Vagina (tissue), 2 donors: ENCODE data around the gene POLK. TPM values are rescaled to one million over a fixed set of nuclear protein-coding genes. Genes with fewer than 3 reads are reported as not detected.
A peak's percentile ranks its signal among the peaks of the same experiment; 100 is the strongest.
"Not testable (repeated sequence)": the region's sequence is repeated elsewhere in the genome, so short reads cannot be mapped to it uniquely, and the experiment has no call there.

Experiments
- DNase-seq, 2 donors: peaks; one replicate each; pipeline ENCODE4 v3.0.0-alpha.2; 2017; ENCODE audit errors: extremely low spot score in 2 of 2
- H3K27ac ChIP-seq: fragments of 200-600 bp; sonication (generic); one replicate; pipeline ENCODE4 v1.5.1; 2019
- H3K27me3 ChIP-seq: fragments of 200-600 bp; sonication (generic); one replicate; pipeline ENCODE4 v1.5.1; 2019
- H3K36me3 ChIP-seq, 2 donors: fragments of 200-600 bp; sonication (generic); one replicate each; pipeline ENCODE4 v1.5.1; 2017 to 2019
- H3K4me1 ChIP-seq: fragments of 200-600 bp; sonication (generic); one replicate; pipeline ENCODE4 v1.5.1; 2019
- H3K4me3 ChIP-seq, 2 donors: fragments of 200-600 bp; sonication (generic); 1 replicate in 1 of 2; 2 replicates in 1 of 2; pipeline ENCODE4 v1.5.1; 2016 to 2019
- H3K9me3 ChIP-seq: fragments of 200-600 bp; sonication (generic); one replicate; pipeline ENCODE4 v1.5.1; 2019
- POLR2A ChIP-seq, 2 donors: fragments of 450-650 bp; IDR thresholded peaks; one replicate each; pipeline ENCODE4 v1.6.1; 2017; ENCODE audit warnings: antibody characterized with exemption in 2 of 2, mild to moderate bottlenecking in 2 of 2, moderate library complexity in 2 of 2
- POLR2AphosphoS5 ChIP-seq, 2 donors: sonication (generic); formaldehyde crosslinking; IDR thresholded peaks; one replicate each; pipeline ENCODE4 v1.9.0; 2017; ENCODE audit warnings: antibody characterized with exemption in 2 of 2, mild to moderate bottlenecking in 2 of 2, low read depth in 1 of 2; ENCODE audit not compliant: insufficient read depth in 1 of 2
- intact Hi-C: fragments of 100-400 bp; cut with DNase I; formaldehyde crosslinking; loops from one replicate; pipeline ENCODE4 v1.15.1; 2023
- total RNA-seq: library from RNA; depleted of rRNA; stranded (reverse); fragments of >200 nt; gene quantifications from one replicate; pipeline ENCODE4 v1.2.3, GENCODE V29; 2016
- TF ChIP-seq, protein P1 (sequence below), 3 experiments: fragments of 450-650 bp in 2 of 3; fragments of 200-600 bp in 1 of 3; sonication (generic) in 1 of 3; IDR thresholded peaks; one replicate each; pipeline ENCODE4 v1.5.1; 2017 to 2019; ENCODE audit warnings: antibody characterized with exemption in 3 of 3, mild to moderate bottlenecking in 2 of 3, moderate library complexity in 2 of 3

POLK gene
- total RNA-seq, 1 donor from 2014 or later: 31.4 TPM

DNA sequence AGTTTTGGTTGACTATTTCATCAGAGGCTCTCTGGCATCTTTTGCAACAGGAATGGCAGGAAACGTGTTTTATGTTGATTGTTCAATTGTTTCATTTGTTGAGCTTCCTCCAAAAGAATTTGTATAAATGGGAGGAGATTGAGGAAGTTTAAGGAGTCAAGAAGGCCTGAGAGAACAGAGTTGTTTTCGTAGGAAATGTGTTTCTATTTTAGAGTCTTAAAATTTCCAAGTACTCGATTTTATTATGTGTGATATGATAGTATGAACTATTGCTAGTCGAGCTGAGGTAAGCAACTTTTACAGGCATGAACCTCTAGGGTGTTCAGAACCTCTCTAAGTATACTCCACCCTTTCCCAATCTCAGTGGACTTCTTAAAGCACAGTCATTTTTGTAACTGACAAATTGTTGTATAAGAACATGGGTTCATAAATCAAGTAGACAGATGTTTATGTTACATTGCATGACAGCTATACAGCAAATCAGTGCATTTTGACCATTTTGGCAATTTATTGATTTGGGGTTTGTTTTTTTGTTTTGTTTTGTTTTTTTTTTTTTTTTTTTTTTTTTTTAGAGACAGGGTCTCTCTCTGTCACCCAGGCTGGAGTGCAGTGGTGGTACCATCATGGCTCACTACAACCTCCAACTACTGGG, 47.4 kb downstream of the POLK start:
- DNase-seq: no peak
- intact Hi-C loops: no loop called here
- Histone ChIP-seq H3K4me3 (no peak overlapping the region), H3K36me3 (peaks cover 0 to 10% of the 10 kb centered on the region in 2 donors), H3K27ac (peak overlapping the region; percentile 38), H3K9me3 (no peaks in the 10 kb centered on the region), H3K4me1 (peaks cover 7% of the 10 kb centered on the region), H3K27me3 (no peaks in the 10 kb centered on the region)
- TF ChIP-seq POLR2A (IDR thresholded peaks at IDR 0.05) (no peak), POLR2AphosphoS5 (IDR thresholded peaks at IDR 0.05; ENCODE audit: insufficient read depth in 1 of 2, low read depth in 1 of 2) (peak in 1 of 2 donors; percentile 87)
- TF ChIP-seq, protein P1, sequence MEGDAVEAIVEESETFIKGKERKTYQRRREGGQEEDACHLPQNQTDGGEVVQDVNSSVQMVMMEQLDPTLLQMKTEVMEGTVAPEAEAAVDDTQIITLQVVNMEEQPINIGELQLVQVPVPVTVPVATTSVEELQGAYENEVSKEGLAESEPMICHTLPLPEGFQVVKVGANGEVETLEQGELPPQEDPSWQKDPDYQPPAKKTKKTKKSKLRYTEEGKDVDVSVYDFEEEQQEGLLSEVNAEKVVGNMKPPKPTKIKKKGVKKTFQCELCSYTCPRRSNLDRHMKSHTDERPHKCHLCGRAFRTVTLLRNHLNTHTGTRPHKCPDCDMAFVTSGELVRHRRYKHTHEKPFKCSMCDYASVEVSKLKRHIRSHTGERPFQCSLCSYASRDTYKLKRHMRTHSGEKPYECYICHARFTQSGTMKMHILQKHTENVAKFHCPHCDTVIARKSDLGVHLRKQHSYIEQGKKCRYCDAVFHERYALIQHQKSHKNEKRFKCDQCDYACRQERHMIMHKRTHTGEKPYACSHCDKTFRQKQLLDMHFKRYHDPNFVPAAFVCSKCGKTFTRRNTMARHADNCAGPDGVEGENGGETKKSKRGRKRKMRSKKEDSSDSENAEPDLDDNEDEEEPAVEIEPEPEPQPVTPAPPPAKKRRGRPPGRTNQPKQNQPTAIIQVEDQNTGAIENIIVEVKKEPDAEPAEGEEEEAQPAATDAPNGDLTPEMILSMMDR (IDR thresholded peaks at IDR 0.05): no peak

DNA sequence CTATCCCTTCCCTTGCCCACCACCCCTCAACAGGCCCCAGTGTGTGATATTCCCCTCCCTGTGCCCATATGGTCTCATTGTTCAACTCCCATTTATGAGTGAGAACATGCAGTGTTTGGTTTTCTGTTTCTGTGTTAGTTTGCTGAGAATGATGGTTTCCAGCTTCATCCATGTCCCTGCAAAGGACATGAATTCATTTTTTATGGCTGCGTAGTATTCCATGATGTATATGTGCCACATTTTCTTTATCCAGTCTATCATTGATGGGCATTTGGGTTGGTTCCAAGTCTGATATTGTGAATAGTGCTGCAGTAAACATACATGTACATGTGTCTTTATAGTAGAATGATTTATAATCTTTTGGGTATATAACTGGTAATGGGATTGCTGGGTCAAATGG, 49.0 kb downstream of the POLK start:
- H3K4me1 ChIP-seq, H3K36me3 ChIP-seq, H3K9me3 ChIP-seq, H3K27me3 ChIP-seq, DNase-seq, H3K27ac ChIP-seq, H3K4me3 ChIP-seq, intact Hi-C loops: not testable (repeated sequence)

DNA sequence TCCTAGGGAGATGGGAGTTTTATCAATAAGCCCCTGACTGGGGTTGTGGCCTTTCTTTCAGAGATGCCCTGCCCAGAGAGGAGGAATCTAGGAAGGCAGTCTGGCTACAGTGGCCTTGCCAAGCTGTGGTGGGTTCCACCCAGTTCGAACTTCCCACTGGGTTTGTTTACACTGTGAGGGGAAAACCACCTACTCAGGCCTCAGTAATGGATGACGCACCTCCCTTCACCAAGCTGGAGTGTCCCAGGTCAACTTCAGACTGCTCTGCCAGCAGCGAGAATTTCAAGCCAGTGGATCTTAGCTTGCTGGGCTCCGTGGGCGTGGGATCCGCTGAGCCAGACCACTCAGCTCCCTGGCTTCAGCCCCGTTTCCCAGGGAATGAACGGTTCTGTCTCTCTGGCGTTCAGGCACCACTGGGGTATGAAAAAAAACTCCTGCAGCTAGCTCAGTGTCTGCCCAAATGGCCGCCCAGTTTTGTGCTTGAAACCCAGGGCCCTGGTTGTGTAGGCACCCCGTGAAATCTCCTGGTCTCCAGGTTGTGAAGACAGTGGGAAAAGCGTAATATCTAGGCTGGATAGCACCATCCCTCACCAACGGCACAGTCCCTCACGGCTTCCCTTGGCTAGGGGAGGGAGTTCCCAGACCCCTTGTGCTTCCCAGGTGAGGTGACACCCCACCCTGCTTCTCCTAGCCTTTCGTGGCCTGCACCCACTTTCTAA, 54.5 kb downstream of the POLK start:
- H3K4me3 ChIP-seq, H3K9me3 ChIP-seq, H3K27me3 ChIP-seq, DNase-seq, H3K36me3 ChIP-seq, intact Hi-C loops: not testable (repeated sequence)
- H3K4me1 ChIP-seq: peaks cover 39% of the 10 kb centered on the region
- H3K27ac ChIP-seq: peak overlapping the region; percentile 78

DNA sequence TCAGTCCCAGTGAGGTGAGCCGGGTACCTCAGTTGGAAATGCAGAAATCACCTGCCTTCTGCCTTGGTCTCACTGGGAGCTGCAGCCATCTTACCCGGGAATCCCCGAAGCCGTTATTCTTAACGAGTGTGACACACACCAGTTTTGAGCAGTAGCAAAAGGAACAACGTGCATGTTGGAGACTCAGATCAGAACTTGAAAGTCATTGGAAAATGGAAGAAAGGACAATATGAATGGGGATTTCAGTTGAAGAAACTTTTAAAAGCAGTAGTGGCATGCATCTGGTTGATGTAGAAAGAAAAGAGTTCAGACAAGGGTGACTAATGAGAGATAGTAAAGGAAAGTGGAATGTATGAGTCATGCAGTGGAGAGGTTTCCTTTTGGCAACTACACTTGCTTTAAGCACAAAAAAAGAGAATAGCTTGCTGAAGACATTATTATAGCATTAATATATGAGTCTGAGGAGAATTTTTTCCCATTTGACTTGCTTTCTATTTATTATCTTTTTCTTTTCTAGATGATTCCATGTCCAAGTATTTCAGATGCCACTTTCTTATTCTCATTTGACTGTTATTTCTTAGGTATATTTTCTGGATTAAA, 55.1 kb downstream of the POLK start:
- DNase-seq: no peak
- Histone ChIP-seq H3K9me3 (no peaks in the 10 kb centered on the region), H3K36me3 (no peaks in the 10 kb centered on the region), H3K27me3 (no peaks in the 10 kb centered on the region), H3K27ac (peak overlapping the region; percentile 78), H3K4me1 (peaks cover 42% of the 10 kb centered on the region), H3K4me3 (no peak overlapping the region)
- peak in 1 of 2 donors; percentile 93 for TF ChIP-seq POLR2AphosphoS5 (IDR thresholded peaks at IDR 0.05; ENCODE audit: insufficient read depth in 1 of 2, low read depth in 1 of 2)
- no peak for TF ChIP-seq POLR2A (IDR thresholded peaks at IDR 0.05)
- TF ChIP-seq, protein P1 (IDR thresholded peaks at IDR 0.05): no peak
- intact Hi-C loops: no loop called here

DNA sequence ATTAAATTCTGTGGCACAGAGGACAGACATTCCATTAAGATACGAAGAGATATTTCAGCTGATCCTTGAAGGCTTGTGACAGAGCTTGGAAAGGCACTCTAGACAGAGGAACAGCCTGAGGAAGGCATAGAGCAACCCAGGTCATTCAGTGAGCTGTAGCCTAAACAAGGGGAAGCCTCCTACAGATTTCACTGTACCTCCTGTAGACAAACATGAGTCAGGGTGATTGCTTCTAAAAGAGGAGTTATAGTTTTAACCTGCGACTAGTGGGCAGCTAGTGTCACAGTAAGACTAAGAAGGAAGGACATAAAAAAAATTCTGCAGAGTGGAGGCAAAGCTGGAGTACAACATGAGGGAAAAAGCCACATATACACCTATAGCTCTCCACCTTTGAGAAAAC, 56.0 kb downstream of the POLK start:
- Histone ChIP-seq H3K9me3 (no peaks in the 10 kb centered on the region), H3K27me3 (no peaks in the 10 kb centered on the region), H3K36me3 (no peaks in the 10 kb centered on the region), H3K4me3 (no peak overlapping the region), H3K4me1 (peaks cover 42% of the 10 kb centered on the region), H3K27ac (peak overlapping the region; percentile 58)
- no peak for TF ChIP-seq POLR2AphosphoS5 (IDR thresholded peaks at IDR 0.05; ENCODE audit: insufficient read depth in 1 of 2, low read depth in 1 of 2)
- TF ChIP-seq POLR2A (IDR thresholded peaks at IDR 0.05): no peak
- TF ChIP-seq, protein P1 (IDR thresholded peaks at IDR 0.05): no peak
- intact Hi-C loops: no loop called here
- DNase-seq: no peak

DNA sequence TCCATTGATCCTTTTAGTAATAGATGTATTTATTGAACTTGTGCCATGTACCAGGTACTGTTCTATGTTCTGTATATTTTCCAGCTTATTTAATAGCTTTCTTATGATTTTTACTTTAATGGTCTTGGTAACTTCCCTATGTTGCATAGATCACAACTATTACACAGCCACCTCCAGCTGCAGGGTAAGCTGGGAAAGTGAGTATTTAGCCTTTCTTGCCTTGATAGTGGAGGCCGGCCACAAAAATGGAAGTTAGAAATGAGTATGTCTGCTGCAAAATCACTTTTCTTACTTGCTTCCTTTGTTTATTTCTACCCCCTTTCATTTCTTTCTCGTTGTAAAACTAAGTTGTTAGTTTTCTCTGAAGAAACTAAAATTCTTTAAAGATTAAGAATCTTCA, 56.5 kb downstream of the POLK start:
- no peaks in the 10 kb centered on the region for H3K9me3 ChIP-seq
- no peak overlapping the region for H3K27ac ChIP-seq
- intact Hi-C loops: no loop called here
- peaks cover 42% of the 10 kb centered on the region for H3K4me1 ChIP-seq
- H3K36me3 ChIP-seq: no peaks in the 10 kb centered on the region
- TF ChIP-seq POLR2AphosphoS5 (IDR thresholded peaks at IDR 0.05; ENCODE audit: insufficient read depth in 1 of 2, low read depth in 1 of 2) (no peak), POLR2A (IDR thresholded peaks at IDR 0.05) (no peak)
- TF ChIP-seq, protein P1 (IDR thresholded peaks at IDR 0.05): no peak
- H3K27me3 ChIP-seq: no peaks in the 10 kb centered on the region
- H3K4me3 ChIP-seq: no peak overlapping the region
- no peak for DNase-seq
